Measurements from ENCODE around the gene ABLIM2.

The ABLIM2 gene
- 4.1 to 4.5 reads per million in 2 donors for total RNA-seq

- peak; percentile 98 for DNase-seq
These were observed at the start of gene ABLIM2 for GRCh38 chr4:8158710-8159536. ABLIM2 (minus strand) TSS chr4:8158813; CDS start chr4:8158689, 124 bp downstream.

- DNase-seq = no peak
These were observed 48.7 kb upstream of the ABLIM2 start for GRCh38 chr4:8207314-8207713.

GRCh38 chr4:8205749-8206611, 47.4 kb upstream of the ABLIM2 start:
- no peak for DNase-seq

GRCh38 chr4:8205241-8205707, 46.7 kb upstream of the ABLIM2 start:
- no peak for DNase-seq

- DNase-seq = no peak
These were observed 46.1 kb upstream of the ABLIM2 start for GRCh38 chr4:8204576-8205227.

- DNase-seq = no peak
These were observed 45.2 kb upstream of the ABLIM2 start for GRCh38 chr4:8203817-8204216.

- no peak for DNase-seq
These were observed 44.4 kb upstream of the ABLIM2 start for GRCh38 chr4:8203052-8203401.

GRCh38 chr4:8202108-8203051, 43.8 kb upstream of the ABLIM2 start:
- DNase-seq = no peak

GRCh38 chr4:8201321-8201781, 42.7 kb upstream of the ABLIM2 start:
- DNase-seq = peak; percentile 22

- DNase-seq = peak; percentile 22
These were observed 41.8 kb upstream of the ABLIM2 start for GRCh38 chr4:8200302-8200975.

GRCh38 chr4:8199594-8200301, 41.1 kb upstream of the ABLIM2 start:
- no peak for DNase-seq

GRCh38 chr4:8198906-8199593, 40.4 kb upstream of the ABLIM2 start, which contains the start of gene SH3TC1:
SH3TC1 (plus strand) TSS chr4:8199290; CDS start chr4:8205195, 5,905 bp downstream.
- peak; percentile 39 for DNase-seq

GRCh38 chr4:8198206-8198905, 39.7 kb upstream of the ABLIM2 start:
- DNase-seq = no peak

GRCh38 chr4:8197521-8197920, 38.9 kb upstream of the ABLIM2 start:
- DNase-seq = no peak

- DNase-seq = no peak
These were observed 37.3 kb upstream of the ABLIM2 start for GRCh38 chr4:8195841-8196458.

- no peak for DNase-seq
These were observed 36.8 kb upstream of the ABLIM2 start for GRCh38 chr4:8195431-8195830.

- DNase-seq = no peak
These were observed 36.0 kb upstream of the ABLIM2 start for GRCh38 chr4:8194306-8195242.
